Activated CD4-positive, alpha-beta T cell treated with anti-CD3 and anti-CD28 coated beads, Interleukin-10, Interleukin-2, amounts not matched to agents 100 ng/mL and 50 ng/mL, durations not matched to agents 16 hours and 8 hours (primary cell): ENCODE data around the gene DAPP1.
"Not testable (repeated sequence)": the region's sequence is repeated elsewhere in the genome, so short reads cannot be mapped to it uniquely, and the experiment has no call there.

Experiments
- DNase-seq: peaks from one replicate; pipeline ENCODE4 v3.0.0-alpha.2; 2020

Gene DAPP1, protein sequence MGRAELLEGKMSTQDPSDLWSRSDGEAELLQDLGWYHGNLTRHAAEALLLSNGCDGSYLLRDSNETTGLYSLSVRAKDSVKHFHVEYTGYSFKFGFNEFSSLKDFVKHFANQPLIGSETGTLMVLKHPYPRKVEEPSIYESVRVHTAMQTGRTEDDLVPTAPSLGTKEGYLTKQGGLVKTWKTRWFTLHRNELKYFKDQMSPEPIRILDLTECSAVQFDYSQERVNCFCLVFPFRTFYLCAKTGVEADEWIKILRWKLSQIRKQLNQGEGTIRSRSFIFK

DNA sequence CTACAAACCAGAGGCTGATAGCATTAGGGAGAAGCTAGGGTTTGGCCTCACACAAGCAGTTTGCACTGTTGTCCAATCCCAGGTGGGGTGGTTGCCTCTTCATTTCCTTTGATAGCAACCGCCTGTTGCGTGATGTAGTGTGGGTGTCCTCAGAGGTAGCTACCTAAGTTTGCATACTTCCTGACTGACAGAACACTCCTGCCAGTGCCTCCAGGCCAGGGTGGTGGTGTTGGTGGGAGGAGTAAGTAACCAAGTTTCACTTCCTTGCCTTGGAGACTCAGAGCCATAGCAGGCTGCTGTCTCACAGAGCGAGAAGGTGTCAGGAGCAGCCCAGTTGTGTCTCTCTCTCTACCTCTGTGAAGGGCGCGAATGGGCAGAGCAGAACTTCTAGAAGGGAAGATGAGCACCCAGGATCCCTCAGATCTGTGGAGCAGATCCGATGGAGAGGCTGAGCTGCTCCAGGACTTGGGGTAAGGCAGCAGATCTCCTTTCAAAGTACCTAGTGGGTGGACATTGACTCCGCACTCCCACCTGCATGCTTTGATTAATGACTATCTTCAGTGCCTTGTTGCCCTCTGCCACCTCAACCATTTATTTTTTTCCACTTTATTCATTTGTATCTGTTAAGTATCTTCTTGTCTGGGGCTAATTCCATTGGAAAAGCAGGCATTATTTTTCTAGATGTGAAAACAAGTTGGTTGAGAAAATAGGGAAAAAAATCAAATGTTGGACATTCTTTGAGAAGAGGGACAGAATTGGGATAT lies at the start of gene DAPP1:
Gene DAPP1, plus strand, starts transcription at position 283 of the 764 bp plus-strand sequence. Its CDS starts 87 bp downstream, at position 370.
- peak; percentile 95 for DNase-seq

DNA sequence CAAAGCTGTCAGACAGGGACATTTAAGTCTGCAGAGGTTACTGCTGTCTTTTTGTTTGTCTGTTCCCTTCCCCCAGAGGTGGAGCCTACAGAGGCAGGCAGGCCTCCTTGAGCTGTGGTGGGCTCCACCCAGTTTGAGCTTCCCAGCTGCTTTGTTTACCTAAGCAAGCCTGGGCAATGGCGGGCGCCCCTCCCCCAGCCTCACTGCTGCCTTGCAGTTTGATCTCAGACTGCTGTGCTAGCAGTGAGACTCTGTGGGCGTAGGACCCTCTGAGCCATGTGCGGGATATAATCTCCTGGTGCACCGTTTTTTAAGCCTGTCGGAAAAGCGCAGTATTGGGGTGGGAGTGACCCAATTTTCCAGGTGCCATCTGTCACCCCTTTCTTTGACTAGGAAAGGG lies 45.8 kb upstream of the DAPP1 start:
- not testable (repeated sequence) for DNase-seq

DNA sequence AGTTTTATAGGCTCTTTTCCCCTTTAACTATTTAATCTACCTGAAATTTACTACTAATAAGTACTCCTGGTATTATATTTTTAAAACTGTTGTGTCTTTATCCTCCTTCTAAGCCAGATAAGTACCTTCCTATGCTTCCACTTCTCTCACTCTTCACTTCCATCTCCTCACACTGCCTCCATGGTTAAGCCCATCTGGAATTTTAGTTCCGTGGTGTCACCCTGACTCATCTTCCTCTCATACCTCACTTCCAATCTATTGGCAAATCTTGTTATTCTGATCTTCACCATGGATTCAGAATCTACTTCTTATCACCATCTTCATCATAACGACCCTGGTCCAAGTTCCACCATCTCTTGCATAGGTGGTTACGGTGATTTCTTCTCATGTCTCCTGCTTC lies 32.7 kb upstream of the DAPP1 start:
- DNase-seq: no peak

DNA sequence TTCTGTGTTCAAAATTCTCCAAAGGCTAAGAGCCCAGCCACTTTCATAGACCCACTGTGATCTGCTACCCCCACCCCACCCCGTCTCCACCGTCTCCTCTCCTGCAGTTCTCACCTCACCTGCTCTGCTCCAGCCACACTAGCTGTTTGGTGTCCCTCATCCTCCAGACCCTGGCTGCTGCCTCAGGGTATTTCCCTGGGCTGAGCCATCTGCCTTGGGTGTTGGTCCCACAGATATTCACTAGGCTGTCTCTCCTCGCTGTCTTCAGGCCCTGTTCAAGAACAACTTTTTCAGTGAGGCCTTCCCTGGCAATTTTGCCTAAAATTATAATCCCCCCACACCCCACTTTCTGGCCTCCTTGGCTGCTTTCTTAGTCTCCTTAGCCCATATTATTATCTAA lies 31.8 kb upstream of the DAPP1 start:
- no peak for DNase-seq

DNA sequence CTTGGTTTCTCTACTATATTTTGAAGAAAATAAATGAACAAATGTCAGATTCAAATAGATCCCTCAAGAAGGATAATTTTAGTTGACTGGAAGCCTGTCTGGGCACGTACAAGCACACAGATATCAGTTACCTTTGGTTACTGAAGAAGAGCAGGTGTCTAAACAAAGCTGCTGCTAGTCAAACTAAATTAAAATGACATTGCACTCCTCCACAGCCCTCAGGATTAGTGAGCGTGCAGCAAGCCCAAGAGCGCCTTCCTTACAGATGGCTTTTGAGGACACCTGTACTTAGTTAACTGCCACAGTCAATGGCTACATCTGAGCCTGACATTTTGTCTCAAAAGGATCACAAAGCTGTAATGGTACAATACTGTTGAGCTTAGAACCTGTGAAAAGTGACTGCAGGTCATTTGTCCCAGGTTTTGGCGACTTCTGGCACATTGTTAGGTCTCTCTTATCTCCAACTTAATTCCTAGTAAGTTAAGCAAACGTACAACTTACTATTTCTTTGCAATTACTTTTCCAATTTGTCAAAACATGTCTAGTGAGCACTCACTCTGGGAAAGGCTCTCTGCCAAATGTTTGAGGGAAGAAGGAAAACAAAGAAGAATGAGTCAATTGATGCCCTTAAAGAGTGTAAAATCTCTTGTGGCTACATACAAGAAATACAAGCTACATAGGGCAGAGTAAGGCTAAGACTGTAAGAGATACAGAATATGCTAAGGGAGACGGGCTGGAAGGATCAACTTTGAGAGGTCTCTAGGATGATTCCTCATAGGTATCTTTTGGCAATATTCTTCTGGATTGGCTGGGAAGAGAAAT lies 25.6 kb upstream of the DAPP1 start:
- DNase-seq: no peak

DNA sequence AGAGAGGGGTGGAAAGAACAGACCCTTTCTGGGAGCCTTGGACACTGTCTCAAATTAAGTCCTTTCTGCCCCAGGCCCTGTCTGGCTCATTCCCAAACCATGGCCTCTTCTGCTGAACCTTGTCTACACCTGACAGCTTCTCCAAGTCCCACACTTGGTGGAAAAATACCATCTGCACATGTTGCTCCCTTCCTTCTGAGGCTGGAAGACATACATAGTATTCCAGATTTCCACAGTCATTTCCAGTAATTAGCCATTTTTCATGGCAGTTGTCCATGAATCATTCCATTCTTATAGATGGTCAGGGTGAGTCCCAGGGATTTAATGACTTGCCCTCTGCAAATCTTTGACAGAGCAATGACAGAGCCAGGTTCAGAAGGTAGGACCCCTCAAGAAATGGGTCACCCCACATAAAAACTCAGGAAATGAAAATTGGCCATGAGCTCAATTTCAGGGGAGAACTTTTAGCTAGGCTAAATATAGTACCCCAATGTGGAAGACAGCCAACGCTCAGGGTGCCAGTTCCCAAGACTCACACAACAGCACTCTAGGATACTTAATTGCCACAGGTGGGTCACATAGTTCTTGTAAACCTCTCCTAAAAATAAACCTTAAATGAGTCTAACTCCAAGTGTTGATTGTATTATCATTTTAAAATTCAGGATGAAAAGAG lies 16.2 kb upstream of the DAPP1 start:
- DNase-seq: no peak

DNA sequence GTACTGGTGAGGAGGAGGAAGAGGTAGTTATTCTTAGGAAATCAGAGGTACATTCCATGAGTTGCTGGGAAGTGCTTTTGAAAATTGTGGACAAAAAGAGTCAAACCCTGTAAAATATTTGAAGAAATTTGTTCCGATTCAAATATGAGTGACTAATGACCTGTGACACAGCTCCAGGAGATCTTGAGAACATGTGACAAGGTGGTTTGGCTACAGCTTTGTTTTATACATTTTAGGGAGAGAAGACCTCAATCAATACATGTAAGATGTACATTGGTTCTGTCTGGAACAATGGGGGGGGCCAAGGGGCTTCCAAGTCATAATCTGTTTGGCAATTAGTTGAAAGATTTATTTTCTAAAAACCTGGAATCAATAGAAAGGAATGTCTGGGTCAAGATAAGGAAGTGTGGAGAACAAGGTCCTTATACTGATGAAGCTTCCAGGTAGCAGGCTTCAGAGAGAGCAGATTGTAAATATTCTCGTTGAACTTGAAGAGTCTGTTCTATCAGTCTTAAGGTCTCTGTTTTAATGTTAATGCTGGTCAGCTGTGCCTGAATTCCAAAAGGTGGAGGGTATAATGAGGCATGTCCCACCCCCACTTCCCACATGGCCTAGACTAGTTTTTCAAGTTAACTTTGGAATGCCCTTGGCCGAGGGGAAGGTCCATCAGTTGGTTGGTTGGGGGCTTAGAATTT lies 15.5 kb upstream of the DAPP1 start:
- no peak for DNase-seq

DNA sequence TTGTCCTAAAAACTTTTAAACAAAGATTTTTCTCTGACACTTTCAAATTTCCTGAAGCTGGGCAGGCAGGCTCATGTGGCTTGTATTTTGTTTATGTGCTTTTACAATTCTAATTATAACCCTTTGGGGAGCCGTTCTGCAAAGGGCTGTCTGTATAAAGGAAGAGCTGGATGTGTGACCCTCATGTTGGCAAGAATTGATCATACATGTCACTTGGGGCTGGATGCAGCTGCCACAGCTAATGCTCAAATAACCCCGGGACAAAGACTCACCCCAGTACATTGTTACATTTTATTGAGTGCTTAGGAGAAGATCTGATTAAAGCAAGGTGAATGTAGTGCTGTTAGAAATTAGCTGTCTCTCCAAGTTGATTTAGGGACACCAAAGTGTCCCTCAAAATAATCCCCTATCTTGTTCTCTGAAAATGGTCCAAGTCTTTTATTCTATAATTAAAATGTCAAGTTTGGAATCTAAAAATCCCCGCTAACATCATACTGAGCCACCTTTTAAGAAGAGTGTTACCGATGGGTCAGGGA lies 13.0 kb upstream of the DAPP1 start:
- no peak for DNase-seq

DNA sequence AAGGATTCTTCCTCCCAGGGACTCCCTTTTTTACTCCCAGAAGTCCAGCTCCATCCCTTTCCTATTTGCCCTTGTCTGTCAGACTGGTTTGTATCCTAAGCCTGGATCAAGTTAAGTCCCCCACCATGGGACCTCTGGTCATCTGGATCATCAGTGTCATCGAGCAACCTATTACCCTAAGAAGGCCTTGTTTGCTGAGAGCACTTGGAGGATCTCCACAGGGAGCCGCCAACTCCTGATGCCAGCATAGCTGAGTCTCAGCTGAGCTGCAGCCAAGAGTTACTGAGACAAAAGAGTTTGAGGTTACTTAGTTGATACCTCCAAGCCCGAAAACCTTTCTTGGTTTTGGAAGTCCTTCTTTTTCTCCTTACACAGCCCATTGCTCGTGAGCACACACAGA lies 10.1 kb upstream of the DAPP1 start:
- no peak for DNase-seq

DNA sequence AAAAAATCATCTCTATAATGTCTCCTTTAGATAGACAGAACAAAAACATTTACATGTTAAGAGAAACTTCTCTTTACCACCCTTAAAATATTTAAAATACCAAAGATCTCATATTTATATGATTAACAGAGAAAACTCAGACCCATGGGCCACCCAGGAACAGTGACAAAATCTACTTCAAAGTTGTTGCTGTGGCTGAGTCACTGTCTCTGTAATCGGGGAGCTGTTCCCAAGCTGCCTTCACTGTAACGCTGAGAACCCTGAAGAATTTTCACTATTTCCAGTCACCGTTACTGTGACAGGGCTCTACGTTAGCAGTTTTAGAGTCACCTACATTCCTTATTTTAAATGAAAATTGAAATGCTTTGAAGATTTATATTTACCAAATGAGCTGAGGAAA lies 9.0 kb upstream of the DAPP1 start:
- DNase-seq: no peak

DNA sequence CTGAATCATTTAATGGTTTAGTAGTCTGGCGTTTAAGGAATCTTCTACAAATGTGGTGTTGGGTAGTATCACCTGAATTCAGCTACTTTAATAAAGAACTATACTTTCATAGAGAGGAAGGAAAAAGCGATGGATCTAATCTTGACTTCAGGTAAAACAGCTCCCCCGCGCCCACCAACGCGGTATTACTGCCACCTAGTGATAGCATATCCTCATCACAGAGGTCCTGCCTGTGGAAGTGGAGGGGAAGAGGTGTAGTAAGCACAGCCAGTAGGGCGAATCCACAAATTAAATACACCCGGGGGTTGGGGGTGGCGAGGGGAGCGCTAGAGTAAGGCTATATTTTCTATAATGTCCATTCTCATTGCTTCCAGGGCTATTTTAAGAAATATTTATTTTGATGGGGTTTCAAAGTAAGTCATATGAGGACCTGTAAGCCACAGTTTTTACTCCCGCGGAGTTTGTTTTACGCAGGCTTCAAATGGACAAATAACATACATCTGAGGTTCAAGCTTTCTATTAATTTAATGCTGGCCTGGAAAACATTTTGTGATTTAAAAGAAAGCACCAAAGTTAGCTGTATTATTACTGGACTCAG lies 8.3 kb upstream of the DAPP1 start:
- DNase-seq: peak; percentile 82

DNA sequence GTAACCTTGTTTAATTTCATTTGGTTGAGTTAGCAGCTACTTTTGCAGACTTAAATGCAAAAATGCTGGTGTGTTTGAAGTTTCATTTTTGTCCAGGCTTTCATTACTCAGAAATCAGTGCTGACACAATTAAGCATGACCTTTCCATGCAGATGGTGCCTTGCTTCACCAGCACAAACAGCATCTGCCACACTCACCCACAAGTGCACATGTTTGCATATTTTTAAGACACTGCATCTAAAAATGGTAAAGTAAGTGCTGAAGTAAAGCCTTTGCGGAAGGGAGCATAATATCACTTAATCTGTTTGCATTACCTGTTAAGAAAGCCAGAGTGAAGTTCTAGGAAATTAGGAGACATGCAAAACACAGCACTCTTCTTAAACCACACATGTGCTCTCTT lies 7.3 kb upstream of the DAPP1 start:
- no peak for DNase-seq

DNA sequence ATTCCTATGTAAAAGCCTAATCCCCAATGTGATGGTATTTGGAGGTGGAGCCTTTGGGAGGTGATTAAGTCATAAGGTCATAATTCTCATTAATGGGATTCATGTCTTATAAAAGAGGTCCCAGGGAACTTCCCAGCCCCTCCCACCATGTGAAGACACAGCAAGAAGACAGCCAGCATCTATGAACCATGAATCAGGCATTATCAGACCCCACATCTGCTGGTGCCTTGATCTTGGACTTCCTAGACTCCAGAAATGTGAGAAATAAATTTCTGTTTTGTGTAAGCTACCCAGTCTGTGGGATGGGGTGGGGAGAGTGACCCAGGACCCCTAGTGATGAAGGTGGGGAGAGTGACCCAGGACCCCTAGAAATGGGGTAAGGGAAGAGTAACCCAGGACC lies 6.1 kb upstream of the DAPP1 start:
- DNase-seq: no peak

DNA sequence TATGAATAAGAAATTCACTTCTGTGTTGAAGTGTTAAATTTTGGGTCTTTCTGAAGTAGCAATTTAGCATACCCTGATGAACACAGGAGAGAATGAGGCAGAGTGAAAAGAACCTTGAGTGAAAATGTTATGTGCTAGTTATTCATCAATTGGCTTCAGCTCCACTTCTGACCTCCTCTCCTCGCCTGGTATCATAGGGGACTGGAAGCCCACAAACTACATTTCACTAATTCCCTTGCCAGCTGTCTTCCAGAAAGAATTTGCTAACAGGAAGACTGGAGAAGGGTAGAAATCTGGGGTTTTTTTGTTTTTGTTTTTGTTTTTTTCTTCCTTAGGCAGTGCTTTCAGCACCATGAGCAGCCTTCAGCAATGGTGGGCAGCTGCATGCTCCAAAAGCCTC lies 5.5 kb upstream of the DAPP1 start:
- no peak for DNase-seq

DNA sequence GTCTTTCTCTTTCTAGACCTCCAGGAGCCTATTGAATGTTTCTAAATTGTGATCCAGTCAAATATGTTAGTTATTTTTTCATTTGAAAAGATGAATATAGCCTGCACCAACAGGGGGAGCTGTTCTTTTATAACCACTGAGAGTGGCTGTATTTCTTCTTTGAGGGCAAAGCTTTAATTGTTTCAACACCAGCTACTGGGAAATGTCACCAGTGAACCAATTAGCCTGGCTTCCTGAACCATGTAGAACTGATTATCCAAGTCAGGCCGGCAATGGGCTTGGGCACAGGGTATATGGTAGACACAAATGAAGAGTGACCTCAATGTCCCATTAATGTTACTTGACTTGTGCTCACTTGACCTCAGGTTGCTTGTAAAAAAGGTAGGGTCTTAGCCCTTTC lies 4.8 kb upstream of the DAPP1 start:
- DNase-seq: peak; percentile 74

DNA sequence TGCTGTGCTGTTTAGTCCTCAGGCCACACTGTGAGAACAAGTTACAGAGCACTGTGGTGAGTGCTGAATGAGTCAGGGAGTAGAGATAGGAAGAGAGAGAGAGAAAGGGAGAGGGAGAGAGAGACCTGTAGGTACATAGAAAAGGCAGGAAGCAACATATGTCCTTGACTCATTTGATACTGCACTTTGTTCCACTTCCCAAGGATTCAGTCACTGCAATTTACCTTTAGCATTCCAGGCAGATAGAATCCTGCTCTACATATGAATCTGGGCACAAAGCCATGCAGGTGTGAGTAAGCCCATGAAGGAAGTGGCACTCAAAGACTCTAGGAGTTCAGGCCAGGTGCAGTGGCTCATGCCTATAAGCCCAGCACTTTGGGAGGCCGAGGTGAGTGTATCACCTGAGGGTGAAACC lies 1.0 kb upstream of the DAPP1 start:
- DNase-seq: peak; percentile 69

DNA sequence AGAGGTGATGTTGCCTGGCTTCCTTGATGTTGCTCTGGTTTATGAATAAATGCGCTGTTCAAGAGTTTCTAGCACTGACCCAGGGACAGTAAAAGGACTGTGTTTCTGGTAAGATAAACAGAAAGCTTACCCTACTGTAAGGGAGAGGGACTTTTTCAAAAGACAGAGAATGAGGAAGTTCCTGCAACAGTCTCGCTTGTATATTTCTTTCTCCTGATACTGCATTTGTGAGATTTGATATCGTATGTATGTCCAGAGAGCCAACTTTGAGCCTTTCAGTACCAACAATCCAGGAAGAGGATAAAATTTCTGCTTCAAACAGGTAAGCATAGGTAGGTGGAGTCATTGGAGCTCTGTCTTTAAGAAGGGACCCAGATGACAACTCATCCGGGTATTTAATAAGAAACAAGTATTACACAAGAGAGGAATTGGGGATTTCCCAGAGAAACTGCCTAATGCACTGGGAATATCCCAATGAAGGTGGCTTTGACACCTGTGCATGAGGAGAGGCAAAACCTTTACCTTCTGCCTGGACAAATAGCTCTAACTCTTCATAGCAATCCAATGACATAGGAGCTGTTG lies 773 bp downstream of the DAPP1 start:
- DNase-seq: no peak

DNA sequence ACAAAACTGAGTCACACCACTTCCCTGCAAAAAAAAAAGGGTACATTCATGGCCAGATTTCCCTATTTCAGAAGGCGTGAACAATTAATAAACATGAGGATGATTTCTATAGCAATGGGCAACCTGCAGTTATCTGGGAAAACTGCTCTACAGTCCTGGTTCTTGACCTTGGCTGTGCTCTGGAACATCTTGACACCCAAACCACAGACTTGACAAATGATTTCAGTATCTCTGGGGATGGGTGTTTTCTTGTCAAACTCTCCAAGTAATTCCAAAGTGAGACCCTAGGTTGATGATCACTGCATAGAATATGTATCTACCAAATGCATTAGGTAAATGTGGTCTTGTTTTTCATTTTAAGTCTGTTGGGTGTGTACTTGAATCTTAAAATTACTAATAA lies 2.0 kb downstream of the DAPP1 start:
- DNase-seq: no peak

DNA sequence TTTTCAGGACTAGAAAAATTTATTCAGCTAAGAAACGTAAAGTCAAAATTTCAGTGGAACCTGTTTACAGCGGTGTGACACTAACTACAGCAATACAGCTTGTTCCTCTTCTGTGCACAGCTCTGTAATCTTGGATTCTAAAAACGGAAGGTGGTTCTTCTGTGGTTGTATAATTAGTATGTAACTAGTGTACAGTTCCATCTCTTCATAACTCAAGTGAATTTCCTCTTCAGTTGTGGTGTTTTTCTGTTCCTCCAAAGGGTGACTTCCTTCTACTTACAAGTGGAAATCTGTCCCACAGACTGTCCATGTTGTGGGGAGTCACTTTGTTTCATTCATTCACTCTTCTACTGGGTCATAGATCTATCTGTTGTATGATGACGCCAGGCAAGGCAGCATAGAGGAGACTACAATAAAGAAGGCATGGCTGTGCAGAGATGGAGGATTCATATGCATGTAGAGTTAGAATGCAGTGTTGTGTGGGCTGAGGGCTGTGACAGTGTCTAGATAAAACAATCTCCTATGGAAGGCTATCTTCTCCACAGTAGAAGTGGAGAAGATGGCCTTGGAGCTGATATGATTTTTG lies 5.4 kb downstream of the DAPP1 start:
- no peak for DNase-seq

DNA sequence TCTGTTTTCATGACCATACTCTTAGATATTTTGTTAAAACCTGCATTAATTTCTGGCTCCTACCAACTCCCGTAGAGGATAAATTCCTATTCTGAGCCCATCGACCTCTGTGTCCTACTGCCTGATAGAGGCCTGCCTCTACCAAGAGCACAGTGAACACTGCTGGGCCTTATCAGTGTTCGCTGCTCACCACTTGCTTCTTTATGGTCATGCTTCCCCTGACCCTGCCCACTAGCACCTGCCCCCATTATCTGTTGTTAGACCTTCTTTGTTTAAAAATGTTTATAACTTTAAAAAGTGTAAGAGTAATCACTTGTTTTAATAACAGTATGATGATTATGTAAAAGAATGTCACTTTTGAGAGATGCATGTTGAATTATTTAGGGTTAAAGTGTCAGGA lies 6.1 kb downstream of the DAPP1 start:
- DNase-seq: no peak

DNA sequence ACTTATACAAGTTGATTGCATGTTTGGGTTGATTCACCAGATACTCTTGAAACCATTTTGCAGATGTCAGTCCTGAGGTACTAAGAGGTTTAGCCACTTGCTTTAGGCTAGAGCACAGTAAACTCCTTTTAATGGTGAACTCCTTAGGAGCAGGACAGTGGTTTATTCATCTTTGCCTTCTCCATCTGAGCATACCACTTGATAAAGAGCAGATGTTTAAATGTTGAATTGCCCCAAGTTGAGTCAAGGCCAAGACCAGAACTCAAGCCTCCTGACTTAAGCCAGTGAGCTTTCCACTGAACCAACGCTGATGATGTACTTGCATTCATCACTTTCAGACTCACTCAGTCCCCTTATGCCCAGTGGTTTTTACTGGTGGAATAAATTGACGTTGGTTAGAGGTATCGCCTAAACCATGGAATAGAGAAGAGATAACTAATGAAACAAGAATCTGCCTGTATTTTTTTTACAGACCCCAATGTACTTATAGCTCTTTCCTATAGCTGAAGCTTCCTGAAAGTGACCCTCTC lies 7.5 kb downstream of the DAPP1 start:
- no peak for DNase-seq
